Measurements from ENCODE around the gene VAT1L. TPM values are rescaled to one million over a fixed set of nuclear protein-coding genes. Genes with fewer than 3 reads are reported as not detected.

Gene VAT1L
- total RNA-seq, 1 donor from 2014 or later: 17.9 TPM

DNA sequence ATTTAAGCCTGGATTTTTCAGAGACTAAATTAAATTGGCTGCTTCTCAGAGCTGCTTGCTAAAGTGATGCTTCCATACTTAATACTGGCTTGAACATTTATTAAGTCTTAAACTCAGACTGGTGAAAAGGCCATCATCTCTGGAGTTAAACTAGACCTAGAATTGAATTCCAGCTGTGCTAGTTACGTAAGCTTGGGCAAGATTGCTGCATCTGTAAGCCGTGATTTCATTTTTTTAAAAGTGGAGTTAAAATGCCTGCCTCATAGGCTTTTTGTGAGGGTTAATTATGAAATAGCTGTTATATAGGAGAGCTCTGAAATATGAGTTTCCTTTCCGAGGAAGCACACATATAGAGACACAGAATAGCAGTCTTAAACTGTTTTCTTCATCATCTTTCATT lies 84.7 kb downstream of the VAT1L start:
- Mint-ChIP-seq H3K36me3 (ENCODE audit: unreplicated experiment) (no peaks in the 10 kb centered on the region), H3K4me3 (ENCODE audit: unreplicated experiment) (no peak overlapping the region), H3K27me3 (ENCODE audit: unreplicated experiment) (no peaks in the 10 kb centered on the region), H3K4me1 (ENCODE audit: low read depth, unreplicated experiment) (no peaks in the 10 kb centered on the region), H3K9me3 (ENCODE audit: unreplicated experiment) (peaks cover 3% of the 10 kb centered on the region), H3K27ac (ENCODE audit: unreplicated experiment) (no peak overlapping the region)
- TF ChIP-seq CTCF (IDR thresholded peaks at IDR 0.05; ENCODE audit: partially characterized antibody, unreplicated experiment): no peak
- DNase-seq: no peak

DNA sequence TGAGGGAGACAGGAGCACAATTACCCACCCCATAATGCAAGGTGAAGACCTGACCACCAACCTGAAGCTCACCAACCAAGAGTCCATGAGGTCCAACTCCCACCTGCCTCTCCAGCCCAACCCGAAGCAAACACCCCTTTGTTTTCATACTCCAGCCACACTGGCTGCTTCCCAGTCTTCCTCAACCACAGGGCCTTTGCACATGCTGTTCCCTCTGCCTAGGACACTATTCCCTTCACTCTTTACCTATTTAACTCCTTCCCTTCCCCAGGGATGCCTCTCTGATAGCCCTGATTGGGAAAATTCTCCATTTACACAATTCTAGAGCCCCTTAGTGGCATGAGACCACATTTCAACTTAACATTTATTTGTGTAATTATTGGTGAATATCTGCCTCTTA lies 86.0 kb downstream of the VAT1L start:
- no peaks in the 10 kb centered on the region for H3K36me3 Mint-ChIP-seq (ENCODE audit: unreplicated experiment)
- no peak overlapping the region for H3K27ac Mint-ChIP-seq (ENCODE audit: unreplicated experiment)
- DNase-seq: no peak
- TF ChIP-seq CTCF (IDR thresholded peaks at IDR 0.05; ENCODE audit: partially characterized antibody, unreplicated experiment): no peak
- H3K4me1 Mint-ChIP-seq (ENCODE audit: low read depth, unreplicated experiment): no peaks in the 10 kb centered on the region
- no peaks in the 10 kb centered on the region for H3K27me3 Mint-ChIP-seq (ENCODE audit: unreplicated experiment)
- H3K4me3 Mint-ChIP-seq (ENCODE audit: unreplicated experiment): no peak overlapping the region
- peaks cover 2% of the 10 kb centered on the region for H3K9me3 Mint-ChIP-seq (ENCODE audit: unreplicated experiment)

GRCh38 chr16:77876776-77877175 lies 88.4 kb downstream of the VAT1L start:
- H3K4me3 Mint-ChIP-seq (ENCODE audit: unreplicated experiment): no peak overlapping the region

GRCh38 chr16:77877712-77878347 lies 89.5 kb downstream of the VAT1L start:
- Mint-ChIP-seq H3K4me3 (ENCODE audit: unreplicated experiment) (no peak overlapping the region), H3K27me3 (ENCODE audit: unreplicated experiment) (no peaks in the 10 kb centered on the region), H3K9me3 (ENCODE audit: unreplicated experiment) (peaks cover 2% of the 10 kb centered on the region), H3K36me3 (ENCODE audit: unreplicated experiment) (no peaks in the 10 kb centered on the region), H3K27ac (ENCODE audit: unreplicated experiment) (no peak overlapping the region), H3K4me1 (ENCODE audit: low read depth, unreplicated experiment) (no peaks in the 10 kb centered on the region)
- no peak for DNase-seq
- TF ChIP-seq CTCF (IDR thresholded peaks at IDR 0.05; ENCODE audit: partially characterized antibody, unreplicated experiment): no peak

More at GRCh38 chr16:77876776-77877175, 88.4 kb downstream of the VAT1L start:
- no peaks in the 10 kb centered on the region for H3K4me1 Mint-ChIP-seq (ENCODE audit: low read depth, unreplicated experiment)
- H3K27me3 Mint-ChIP-seq (ENCODE audit: unreplicated experiment): no peaks in the 10 kb centered on the region
- no peaks in the 10 kb centered on the region for H3K36me3 Mint-ChIP-seq (ENCODE audit: unreplicated experiment)
- H3K27ac Mint-ChIP-seq (ENCODE audit: unreplicated experiment): no peak overlapping the region
- no peak for TF ChIP-seq CTCF (IDR thresholded peaks at IDR 0.05; ENCODE audit: partially characterized antibody, unreplicated experiment)
- no peak for DNase-seq
- peaks cover 2% of the 10 kb centered on the region for H3K9me3 Mint-ChIP-seq (ENCODE audit: unreplicated experiment)

DNA sequence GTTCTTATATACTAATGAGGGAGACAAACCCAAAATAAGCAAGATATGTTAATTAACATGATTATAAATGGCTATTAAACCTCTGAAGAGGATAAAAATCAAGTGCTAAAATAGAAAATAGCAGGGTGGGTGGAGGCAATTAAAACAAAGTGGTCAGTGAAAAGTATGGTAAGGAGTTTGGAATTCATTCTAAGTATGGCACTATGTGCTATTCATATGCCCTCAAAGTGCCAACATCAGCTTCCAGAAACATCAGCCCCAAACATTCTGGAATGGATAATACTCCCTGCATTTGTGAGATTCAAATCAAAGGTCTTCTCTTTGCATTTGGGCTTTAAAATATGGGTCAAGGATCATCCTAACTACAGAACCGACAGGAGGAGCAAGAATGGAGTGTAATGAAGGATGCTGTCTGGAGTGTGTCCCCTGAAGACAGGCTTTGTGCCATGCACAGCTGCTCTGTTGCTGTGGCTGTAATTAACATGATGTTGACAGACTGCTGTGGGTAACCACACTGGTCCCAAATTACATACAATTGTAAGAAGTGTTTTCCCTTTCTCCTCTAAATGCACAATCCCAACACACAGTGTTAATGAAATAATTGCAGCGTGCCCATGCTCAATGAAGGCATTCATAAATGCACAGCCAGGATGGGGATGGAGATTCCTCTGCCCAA lies 93.1 kb downstream of the VAT1L start:
- Mint-ChIP-seq H3K9me3 (ENCODE audit: unreplicated experiment) (no peaks in the 10 kb centered on the region), H3K4me1 (ENCODE audit: low read depth, unreplicated experiment) (no peaks in the 10 kb centered on the region), H3K36me3 (ENCODE audit: unreplicated experiment) (no peaks in the 10 kb centered on the region), H3K27ac (ENCODE audit: unreplicated experiment) (no peak overlapping the region), H3K27me3 (ENCODE audit: unreplicated experiment) (no peaks in the 10 kb centered on the region), H3K4me3 (ENCODE audit: unreplicated experiment) (no peak overlapping the region)
- DNase-seq: no peak
- TF ChIP-seq CTCF (IDR thresholded peaks at IDR 0.05; ENCODE audit: partially characterized antibody, unreplicated experiment): no peak

Data from glutamatergic neuron (in vitro differentiated cells).